AG04449 (cell line): ENCODE measurements around the gene IRF1.

Experiments used
- CTCF ChIA-PET: fragments of 350-600 bp; formaldehyde crosslinking; extraction: SDS; loops from one replicate; lab custom pipeline; 2021; ENCODE audit warnings: antibody characterized with exemption; lab: Yijun Ruan, JAX
- POLR2A ChIA-PET: fragments of 400-600, 350-600 bp; formaldehyde crosslinking; extraction: SDS; loops from one replicate; lab custom pipeline; 2020; ENCODE audit warnings: antibody characterized with exemption, inconsistent platforms; lab: Yijun Ruan, JAX
- DNase-seq: peaks from one replicate; pipeline ENCODE4 v3.0.0-alpha.2; 2010; ENCODE audit warnings: low read depth, low spot score
- H3K4me3 ChIP-seq: 2 replicates; pipeline ENCODE4 v1.5.1; 2011; ENCODE audit warnings: low read depth, mild to moderate bottlenecking, control low read depth, low read length
- CTCF ChIP-seq: IDR thresholded peaks from one replicate; pipeline ENCODE4 v1.5.1; 2011; ENCODE audit warnings: mild to moderate bottlenecking, moderate library complexity, low read length, control low read depth, inconsistent platforms; ENCODE audit not compliant: insufficient read depth; ENCODE audit errors: missing control alignments

IRF1 gene

GRCh38 chr5:132456296-132456986, 34.1 kb downstream of the IRF1 start:
- H3K4me3 ChIP-seq: no peak overlapping the region
- ChIA-PET CTCF (interaction anchor here (0.9 to 3.3 kb wide), 11 partner anchors 8 to 70 kb away, joined by 3 to 27 read pairs (median 5); no protein-coding TSS in a partner anchor), POLR2A (interaction anchor here (0.6 to 3.4 kb wide), 6 partner anchors 10 to 34 kb away, joined by 3 to 26 read pairs (median 4); partner anchors contain the start of gene IRF1)
- no peak for DNase-seq
- TF ChIP-seq CTCF: no peak

GRCh38 chr5:132455614-132456115, 34.9 kb downstream of the IRF1 start:
- ChIA-PET CTCF (interaction anchor here (1.0 to 3.3 kb wide), 5 partner anchors 9 to 68 kb away, joined by 3 to 27 read pairs (median 3); no protein-coding TSS in a partner anchor), POLR2A (no interaction called here)
- DNase-seq: no peak
- no peak overlapping the region for H3K4me3 ChIP-seq
- no peak for TF ChIP-seq CTCF

GRCh38 chr5:132454361-132454760, 36.2 kb downstream of the IRF1 start:
- TF ChIP-seq CTCF: no peak
- no peak overlapping the region for H3K4me3 ChIP-seq
- CTCF ChIA-PET: interaction anchor here (1.4 kb wide), 1 partner anchor 45 kb away, joined by 3 read pairs; no protein-coding TSS in a partner anchor
- POLR2A ChIA-PET: no interaction called here
- no peak for DNase-seq

GRCh38 chr5:132451387-132451786, 39.2 kb downstream of the IRF1 start:
- ChIA-PET CTCF (interaction anchor here (1.3 to 1.6 kb wide), 2 partner anchors 9 kb away, joined by 4 read pairs; no protein-coding TSS in a partner anchor), POLR2A (no interaction called here)
- H3K4me3 ChIP-seq: no peak overlapping the region
- no peak for TF ChIP-seq CTCF
- DNase-seq: no peak

- ChIA-PET CTCF (interaction anchor here (1.5 kb wide), 1 partner anchor 28 kb away, joined by 3 read pairs; no protein-coding TSS in a partner anchor), POLR2A (no interaction called here)
- no peak overlapping the region for H3K4me3 ChIP-seq
- TF ChIP-seq CTCF: no peak
- no peak for DNase-seq
Observed at GRCh38 chr5:132449060-132449459, 41.5 kb downstream of the IRF1 start.

GRCh38 chr5:132447196-132447595, 43.4 kb downstream of the IRF1 start:
- CTCF ChIA-PET: interaction anchor here (0.6 to 1.7 kb wide), 3 partner anchors 11 to 23 kb away, joined by 3 to 5 read pairs (median 4); no protein-coding TSS in a partner anchor
- POLR2A ChIA-PET: interaction anchor here (1.1 to 1.8 kb wide), 3 partner anchors 10 to 43 kb away, joined by 3 to 4 read pairs (median 3); partner anchors contain the start of gene IRF1
- no peak for TF ChIP-seq CTCF
- no peak overlapping the region for H3K4me3 ChIP-seq
- DNase-seq: no peak
